B cell (primary cell): ENCODE measurements around the gene APIP. TPM values are rescaled to one million over a fixed set of nuclear protein-coding genes. Genes with fewer than 3 reads are reported as not detected.

Experiments used
- ATAC-seq: fragments of 200-7000 bp; cut with Tn5 transposase; one replicate; pipeline ENCODE4 v1.10.0; 2021; ENCODE audit warnings: low read depth, mild to moderate bottlenecking, moderate number of reproducible peaks, moderate library complexity
- CTCF ChIA-PET: fragments of 350-600 bp; sonication (Branson Sonifier 250); formaldehyde crosslinking; loops from one replicate; lab custom pipeline; 2021; ENCODE audit warnings: antibody characterized with exemption, inconsistent platforms; lab: Charles Lee
- POLR2A ChIA-PET: fragments of 350-600 bp; sonication (Branson Sonifier 250); formaldehyde crosslinking; loops from one replicate; lab custom pipeline; 2021; ENCODE audit warnings: antibody characterized with exemption; lab: Charles Lee
- DNase-seq: peaks from one replicate; pipeline ENCODE4 v3.0.0; 2013
- H2AFZ ChIP-seq: 2 replicates; pipeline ENCODE4 v1.6.1; 2012; ENCODE audit warnings: mild to moderate bottlenecking, low read depth, low read length; ENCODE audit not compliant: insufficient read depth, poor library complexity, severe bottlenecking
- H3K27ac ChIP-seq, 2 donors: 1 replicate in 1 of 2; 2 replicates in 1 of 2; pipeline ENCODE4 v1.5.1; 2012 to 2013; ENCODE audit warnings: low read length in 2 of 2, mild to moderate bottlenecking in 2 of 2, moderate library complexity in 1 of 2
- H3K27me3 ChIP-seq, 4 experiments: fragments of 200-600 bp in 1 of 4; sonication (generic) in 1 of 4; replicated peaks in 1 of 4; 1 replicate in 2 of 4; 2 replicates in 2 of 4; pipeline versions ENCODE4 v1.6.1 to v1.7.0; 2013 to 2016; ENCODE audit warnings: low read length in 3 of 4, mild to moderate bottlenecking in 2 of 4, mixed read lengths in 1 of 4, moderate library complexity in 1 of 4; ENCODE audit not compliant: insufficient read depth in 4 of 4, control insufficient read depth in 3 of 4; ENCODE audit errors: control extremely low read depth in 1 of 4
- H3K36me3 ChIP-seq, 2 experiments: replicated peaks in 1 of 2; 1 replicate in 1 of 2; 2 replicates in 1 of 2; pipeline versions ENCODE4 v1.6.1 to v1.7.1; 2013; ENCODE audit warnings: low read length in 1 of 2; ENCODE audit not compliant: insufficient read depth in 2 of 2, control insufficient read depth in 1 of 2; ENCODE audit errors: control extremely low read depth in 1 of 2, extremely low read depth in 1 of 2
- H3K4me1 ChIP-seq, 2 donors: fragments of 200-600 bp in 1 of 2; sonication (generic) in 1 of 2; 1 replicate in 1 of 2; 2 replicates in 1 of 2; pipeline versions ENCODE4 v1.5.1 to v1.6.1; 2013 to 2017; ENCODE audit warnings: low read length in 2 of 2; ENCODE audit not compliant: control insufficient read depth in 2 of 2, insufficient read depth in 2 of 2
- H3K4me2 ChIP-seq: replicated peaks from 2 replicates; pipeline ENCODE3; 2012; ENCODE audit warnings: mild to moderate bottlenecking, low read depth, low read length; ENCODE audit not compliant: poor library complexity, severe bottlenecking
- H3K4me3 ChIP-seq, 5 experiments: fragments of 200-600 bp in 1 of 5; sonication (generic) in 1 of 5; 1 replicate in 3 of 5; 2 replicates in 2 of 5; pipeline versions ENCODE4 v1.5.1 to v1.7.0; 2011 to 2016; ENCODE audit warnings: low read length in 4 of 5, mild to moderate bottlenecking in 4 of 5, low read depth in 2 of 5, control low read depth in 1 of 5, moderate library complexity in 1 of 5; ENCODE audit not compliant: insufficient read depth in 1 of 5; ENCODE audit errors: control extremely low read depth in 1 of 5, extremely low read depth in 1 of 5
- H3K79me2 ChIP-seq: fragments of 200-600 bp; sonication (generic); one replicate; pipeline ENCODE4 v1.6.0; 2016; ENCODE audit warnings: low read length; ENCODE audit not compliant: control insufficient read depth, insufficient read depth
- H3K9ac ChIP-seq: fragments of 200-600 bp; sonication (generic); 2 replicates; pipeline ENCODE4 v1.6.1; 2017; ENCODE audit warnings: mild to moderate bottlenecking, low read length, moderate library complexity
- H3K9me3 ChIP-seq, 3 donors: one replicate each; pipeline versions ENCODE4 v1.6.1 to v1.7.1; 2013; ENCODE audit warnings: low read length in 2 of 3; ENCODE audit not compliant: control insufficient read depth in 2 of 3, insufficient read depth in 1 of 3; ENCODE audit errors: control extremely low read depth in 1 of 3
- H4K20me1 ChIP-seq: 2 replicates; pipeline ENCODE4 v1.6.0; 2012; ENCODE audit warnings: mild to moderate bottlenecking, low read length; ENCODE audit not compliant: insufficient read depth, control insufficient read depth, poor library complexity, severe bottlenecking
- H3K27ac Mint-ChIP-seq: one replicate; pipeline ENCODE4 v1.8.0; 2021; ENCODE audit warnings: mixed read lengths
- H3K27me3 Mint-ChIP-seq: one replicate; pipeline ENCODE4 v1.8.0; 2021; ENCODE audit warnings: mixed read lengths
- H3K4me1 Mint-ChIP-seq: one replicate; pipeline ENCODE4 v1.8.0; 2021; ENCODE audit warnings: mixed read lengths
- H3K4me3 Mint-ChIP-seq: one replicate; pipeline ENCODE4 v1.8.0; 2021; ENCODE audit warnings: mixed read lengths
- H3K9me3 Mint-ChIP-seq: one replicate; pipeline ENCODE4 v1.8.0; 2022; ENCODE audit warnings: mixed read lengths; ENCODE audit not compliant: insufficient read depth
- CTCF ChIP-seq: fragments of 200-600 bp; IDR thresholded peaks from one replicate; pipeline ENCODE4 v1.8.0; 2022; ENCODE audit warnings: antibody characterized with exemption, mild to moderate bottlenecking
- EZH2 ChIP-seq: IDR thresholded peaks from 2 replicates; pipeline ENCODE4 v1.6.1; 2012; ENCODE audit warnings: borderline replicate concordance, low read depth, mild to moderate bottlenecking, moderate library complexity, low read length; ENCODE audit not compliant: insufficient read depth, poor library complexity, severe bottlenecking
- WGBS: methylation state at CpG from one replicate; pipeline ENCODE4 v1.1.5; 2013; ENCODE audit warnings: missing lambda C conversion rate; ENCODE audit not compliant: insufficient coverage; 5-methylcytosine and 5-hydroxymethylcytosine counted together
- intact Hi-C: fragments of 100-400 bp; cut with micrococcal nuclease; formaldehyde crosslinking; loops from one replicate; pipeline ENCODE4 v1.10.0; 2022
- polyA plus RNA-seq: library from polyadenylated mRNA; depleted of rRNA; stranded (reverse); fragments of >200 nt; gene quantifications from 2 replicates; pipeline ENCODE4 v1.2.3, GENCODE V29; 2012
- total RNA-seq, 2 donors: library from RNA; stranded (reverse); fragments of 120-200 nt in 1 of 2; gene quantifications; 1 replicate in 1 of 2; 2 replicates in 1 of 2; pipeline versions ENCODE4 v1.2.3 to v1.2.4, GENCODE V29; 2013 to 2022

APIP gene
- total and polyA plus RNA-seq, 2 donors (not counting 1 experiment from before 2014, with no cell fraction given) = 6.1 to 19.4 TPM

- H3K27me3 ChIP-seq = no peaks in the 10 kb centered on the region
- H3K79me2 ChIP-seq = no peaks in the 10 kb centered on the region
- H3K4me1 ChIP-seq = no peaks in the 10 kb centered on the region
- no peaks in the 10 kb centered on the region for H3K36me3 ChIP-seq
- WGBS = no CpG with 5 or more reads among the region's 2 CpGs
- TF ChIP-seq EZH2 (no peak), CTCF (no peak)
- H3K4me3 Mint-ChIP-seq = no peak overlapping the region
- no peaks in the 10 kb centered on the region for H3K9me3 ChIP-seq
- H3K4me2 ChIP-seq = no peak overlapping the region
- no peak overlapping the region for H3K27ac Mint-ChIP-seq
- H3K4me1 Mint-ChIP-seq = no peaks in the 10 kb centered on the region
- H4K20me1 ChIP-seq = no peaks in the 10 kb centered on the region
- H3K4me3 ChIP-seq = no peak overlapping the region
- intact Hi-C loops = no loop called here
- DNase-seq = no peak
- H3K9me3 Mint-ChIP-seq = no peaks in the 10 kb centered on the region
- CTCF ChIA-PET = no interaction called here
- no peak for ATAC-seq
- peaks cover 7% of the 10 kb centered on the region for H3K27me3 Mint-ChIP-seq
- no peak overlapping the region for H3K27ac ChIP-seq
- H2AFZ ChIP-seq = no peak overlapping the region
- no peak overlapping the region for H3K9ac ChIP-seq
- POLR2A ChIA-PET = no interaction called here
These were observed 58.7 kb downstream of the APIP start for GRCh38 chr11:34857463-34857862.

- Histone ChIP-seq H3K79me2 (no peaks in the 10 kb centered on the region), H3K4me2 (no peak overlapping the region), H3K27me3 (no peaks in the 10 kb centered on the region), H3K9ac (no peak overlapping the region), H3K27ac (no peak overlapping the region), H3K4me1 (no peaks in the 10 kb centered on the region), H3K36me3 (no peaks in the 10 kb centered on the region), H3K9me3 (no peaks in the 10 kb centered on the region), H3K4me3 (no peak overlapping the region), H2AFZ (no peak overlapping the region), H4K20me1 (no peaks in the 10 kb centered on the region)
- 100% methylated on average over 1 of the region's 1 CpG for WGBS
- no peak for DNase-seq
- POLR2A ChIA-PET = no interaction called here
- no peak for ATAC-seq
- Mint-ChIP-seq H3K27ac (no peak overlapping the region), H3K27me3 (peaks cover 7% of the 10 kb centered on the region), H3K4me1 (no peaks in the 10 kb centered on the region), H3K4me3 (no peak overlapping the region), H3K9me3 (no peaks in the 10 kb centered on the region)
- CTCF ChIA-PET = no interaction called here
- no peak for TF ChIP-seq EZH2
- no peak for TF ChIP-seq CTCF
- intact Hi-C loops = no loop called here
These were observed 59.9 kb downstream of the APIP start for GRCh38 chr11:34856251-34856650.
